Endothelial cell (in vitro differentiated cells): ENCODE measurements around the gene CTDSPL. TPM values are rescaled to one million over a fixed set of nuclear protein-coding genes. Genes with fewer than 3 reads are reported as not detected.

Experiments
- DNase-seq: peaks from one replicate; pipeline ENCODE4 v3.0.0; 2021; ENCODE audit warnings: low spot score
- H3K27ac Mint-ChIP-seq: one replicate; pipeline ENCODE4 v1.8.0; 2021; ENCODE audit warnings: mixed read lengths, inconsistent platforms; ENCODE audit not compliant: unreplicated experiment
- H3K27me3 Mint-ChIP-seq: one replicate; pipeline ENCODE4 v1.8.0; 2021; ENCODE audit warnings: mild to moderate bottlenecking, moderate library complexity, mixed read lengths, inconsistent platforms; ENCODE audit not compliant: unreplicated experiment
- H3K36me3 Mint-ChIP-seq: one replicate; pipeline ENCODE4 v1.8.0; 2021; ENCODE audit warnings: mild to moderate bottlenecking, low read depth, mixed read lengths, inconsistent platforms; ENCODE audit not compliant: unreplicated experiment
- H3K4me1 Mint-ChIP-seq: one replicate; pipeline ENCODE4 v1.8.0; 2021; ENCODE audit warnings: mild to moderate bottlenecking, mixed read lengths, inconsistent platforms; ENCODE audit not compliant: unreplicated experiment
- H3K4me3 Mint-ChIP-seq: one replicate; pipeline ENCODE4 v1.8.0; 2021; ENCODE audit warnings: mild to moderate bottlenecking, mixed read lengths, inconsistent platforms; ENCODE audit not compliant: unreplicated experiment
- H3K9me3 Mint-ChIP-seq: one replicate; pipeline ENCODE4 v1.8.0; 2021; ENCODE audit warnings: mixed read lengths, inconsistent platforms; ENCODE audit not compliant: unreplicated experiment
- CTCF ChIP-seq: fragments of 200-600 bp; sonication (generic); IDR thresholded peaks from one replicate; pipeline ENCODE4 v1.5.0; 2021; ENCODE audit warnings: antibody characterized with exemption; ENCODE audit not compliant: unreplicated experiment
- total RNA-seq: library from RNA; stranded (reverse); fragmentation: NEBNext Ultra II Directional; extraction: Animal tissue kit (Norgen Biotek cat#: 25700); gene quantifications from one replicate; pipeline ENCODE4 v1.2.1, GENCODE V29; 2021; ENCODE audit not compliant: unreplicated experiment

The CTDSPL gene
- total RNA-seq, 1 donor from 2014 or later = 71.4 TPM

- DNase-seq = no peak
- H3K9me3 Mint-ChIP-seq = no peaks in the 10 kb centered on the region
- H3K36me3 Mint-ChIP-seq = peaks cover 32% of the 10 kb centered on the region
- no peak for TF ChIP-seq CTCF
- H3K27me3 Mint-ChIP-seq = peaks cover 21% of the 10 kb centered on the region
- peaks cover 8% of the 10 kb centered on the region for H3K4me1 Mint-ChIP-seq
- peak overlapping the region; percentile 52 for H3K27ac Mint-ChIP-seq
- H3K4me3 Mint-ChIP-seq = no peak overlapping the region
Observed at GRCh38 chr3:38019658-38020341, 158.1 kb downstream of the CTDSPL start.

GRCh38 chr3:38020342-38020726 lies 158.7 kb downstream of the CTDSPL start:
- TF ChIP-seq CTCF = no peak
- Mint-ChIP-seq H3K4me3 (no peak overlapping the region), H3K27ac (no peak overlapping the region), H3K36me3 (peaks cover 27% of the 10 kb centered on the region), H3K27me3 (peaks cover 22% of the 10 kb centered on the region), H3K9me3 (no peaks in the 10 kb centered on the region), H3K4me1 (peaks cover 8% of the 10 kb centered on the region)
- DNase-seq = no peak

GRCh38 chr3:38021196-38021595 lies 159.5 kb downstream of the CTDSPL start:
- DNase-seq = no peak
- Mint-ChIP-seq H3K4me1 (peaks cover 8% of the 10 kb centered on the region), H3K36me3 (peaks cover 23% of the 10 kb centered on the region), H3K27me3 (peaks cover 24% of the 10 kb centered on the region), H3K27ac (no peak overlapping the region), H3K4me3 (no peak overlapping the region), H3K9me3 (no peaks in the 10 kb centered on the region)
- no peak for TF ChIP-seq CTCF

- Mint-ChIP-seq H3K27ac (no peak overlapping the region), H3K36me3 (peaks cover 16% of the 10 kb centered on the region), H3K9me3 (no peaks in the 10 kb centered on the region), H3K27me3 (peaks cover 32% of the 10 kb centered on the region), H3K4me1 (peaks cover 8% of the 10 kb centered on the region), H3K4me3 (no peak overlapping the region)
- no peak for DNase-seq
- TF ChIP-seq CTCF = no peak
Observed at GRCh38 chr3:38022301-38022700, 160.6 kb downstream of the CTDSPL start.

- no peak for TF ChIP-seq CTCF
- Mint-ChIP-seq H3K27me3 (peaks cover 40% of the 10 kb centered on the region), H3K27ac (peak overlapping the region; percentile 48), H3K9me3 (no peaks in the 10 kb centered on the region), H3K4me1 (peaks cover 8% of the 10 kb centered on the region), H3K36me3 (peaks cover 16% of the 10 kb centered on the region), H3K4me3 (peak overlapping the region; percentile 89)
- DNase-seq = no peak
Observed at GRCh38 chr3:38022896-38023709, 161.4 kb downstream of the CTDSPL start.
